Mesenchymal stem cell (in vitro differentiated cells and primary cell): ENCODE measurements around the gene AMELX.

Source experiments
- DNase-seq: peaks from one replicate; pipeline ENCODE4 v3.0.0-alpha.2; 2013
- H2AFZ ChIP-seq: one replicate; pipeline ENCODE4 v1.6.1; 2013; ENCODE audit warnings: low read depth, mild to moderate bottlenecking, control low read depth, inconsistent platforms, low read length, moderate library complexity
- H2AK5ac ChIP-seq: 2 replicates; pipeline ENCODE4 v1.6.1; 2013; ENCODE audit warnings: low read length, moderate library complexity, mild to moderate bottlenecking, inconsistent platforms; ENCODE audit not compliant: severe bottlenecking
- H2BK120ac ChIP-seq: one replicate; pipeline ENCODE4 v1.6.1; 2013; ENCODE audit warnings: low read depth, mild to moderate bottlenecking, inconsistent platforms, low read length, moderate library complexity
- H2BK12ac ChIP-seq, 2 experiments: one replicate each; pipeline ENCODE4 v1.6.1; 2013; ENCODE audit warnings: inconsistent platforms in 2 of 2, low read length in 2 of 2, mild to moderate bottlenecking in 2 of 2, moderate library complexity in 2 of 2, control low read depth in 1 of 2
- H2BK15ac ChIP-seq: one replicate; pipeline ENCODE4 v1.6.1; 2013; ENCODE audit warnings: mild to moderate bottlenecking, low read depth, inconsistent platforms; ENCODE audit not compliant: poor library complexity, severe bottlenecking
- H2BK5ac ChIP-seq: 2 replicates; pipeline ENCODE4 v1.6.1; 2013; ENCODE audit warnings: low read depth, mild to moderate bottlenecking, low read length, control low read depth, inconsistent platforms; ENCODE audit not compliant: poor library complexity, severe bottlenecking
- H3K14ac ChIP-seq, 2 experiments: one replicate each; pipeline ENCODE4 v1.6.1; 2013; ENCODE audit warnings: inconsistent platforms in 2 of 2, low read length in 2 of 2, control low read depth in 1 of 2, mild to moderate bottlenecking in 1 of 2, moderate library complexity in 1 of 2
- H3K18ac ChIP-seq, 2 experiments: one replicate each; pipeline ENCODE4 v1.6.1; 2013; ENCODE audit warnings: inconsistent platforms in 2 of 2, low read length in 2 of 2, control low read depth in 1 of 2, low read depth in 1 of 2, mild to moderate bottlenecking in 1 of 2
- H3K23ac ChIP-seq, 2 experiments: one replicate each; pipeline ENCODE4 v1.6.1; 2013; ENCODE audit warnings: inconsistent platforms in 2 of 2, low read length in 2 of 2, mild to moderate bottlenecking in 2 of 2, moderate library complexity in 2 of 2, control low read depth in 1 of 2
- H3K27ac ChIP-seq: 2 replicates; pipeline ENCODE4 v1.5.1; 2013; ENCODE audit warnings: mild to moderate bottlenecking, moderate library complexity, low read length, control low read depth, inconsistent platforms; ENCODE audit not compliant: poor library complexity, severe bottlenecking
- H3K27me3 ChIP-seq, 2 experiments: 2 replicates each; pipeline versions ENCODE4 v1.6.1 to v1.7.0; 2013; ENCODE audit warnings: low read length in 2 of 2, mild to moderate bottlenecking in 2 of 2, moderate library complexity in 2 of 2, control low read depth in 1 of 2, inconsistent platforms in 1 of 2; ENCODE audit not compliant: control insufficient read depth in 1 of 2, insufficient read depth in 1 of 2
- H3K36me3 ChIP-seq, 2 experiments: 2 replicates each; pipeline versions ENCODE4 v1.6.1 to v1.7.0; 2013; ENCODE audit warnings: low read length in 2 of 2, control low read depth in 1 of 2, inconsistent platforms in 1 of 2, low read depth in 1 of 2, mild to moderate bottlenecking in 1 of 2; ENCODE audit not compliant: insufficient read depth in 2 of 2, control insufficient read depth in 1 of 2
- H3K4ac ChIP-seq, 2 experiments: one replicate each; pipeline ENCODE4 v1.6.1; 2013; ENCODE audit warnings: inconsistent platforms in 2 of 2, low read length in 2 of 2, mild to moderate bottlenecking in 2 of 2, moderate library complexity in 2 of 2, control low read depth in 1 of 2, low read depth in 1 of 2
- H3K4me1 ChIP-seq: 2 replicates; pipeline ENCODE4 v1.6.1; 2013; ENCODE audit warnings: low read depth, low read length, control low read depth; ENCODE audit not compliant: control insufficient read depth, insufficient read depth
- H3K4me2 ChIP-seq: 2 replicates; pipeline ENCODE4 v1.6.1; 2013; ENCODE audit warnings: low read length, mild to moderate bottlenecking, inconsistent platforms; ENCODE audit not compliant: poor library complexity, severe bottlenecking
- H3K4me3 ChIP-seq, 2 experiments: 2 replicates each; pipeline versions ENCODE4 v1.5.1 to v1.7.0; 2013; ENCODE audit warnings: low read length in 2 of 2, mild to moderate bottlenecking in 2 of 2, control low read depth in 1 of 2, low read depth in 1 of 2; ENCODE audit not compliant: insufficient read depth in 1 of 2
- H3K79me1 ChIP-seq: replicated peaks from 2 replicates; pipeline ENCODE4 v1.6.1; 2013; ENCODE audit warnings: mild to moderate bottlenecking, control low read depth, low read length, inconsistent platforms; ENCODE audit not compliant: poor library complexity, severe bottlenecking
- H3K9ac ChIP-seq: 2 replicates; pipeline ENCODE4 v1.7.0; 2013; ENCODE audit warnings: mild to moderate bottlenecking, low read length, moderate library complexity
- H3K9me3 ChIP-seq: 2 replicates; pipeline ENCODE4 v1.7.0; 2013; ENCODE audit warnings: mild to moderate bottlenecking, low read length; ENCODE audit not compliant: control insufficient read depth
- H4K8ac ChIP-seq: one replicate; pipeline ENCODE4 v1.6.1; 2013; ENCODE audit warnings: inconsistent platforms, mild to moderate bottlenecking, low read length, moderate library complexity
- H4K91ac ChIP-seq: one replicate; pipeline ENCODE4 v1.6.1; 2013; ENCODE audit warnings: mild to moderate bottlenecking, low read length, inconsistent platforms
- WGBS: methylation state at CpG from one replicate; pipeline ENCODE4 v1.1.7; 2013; ENCODE audit warnings: mixed read lengths; 5-methylcytosine and 5-hydroxymethylcytosine counted together

AMELX gene

DNA sequence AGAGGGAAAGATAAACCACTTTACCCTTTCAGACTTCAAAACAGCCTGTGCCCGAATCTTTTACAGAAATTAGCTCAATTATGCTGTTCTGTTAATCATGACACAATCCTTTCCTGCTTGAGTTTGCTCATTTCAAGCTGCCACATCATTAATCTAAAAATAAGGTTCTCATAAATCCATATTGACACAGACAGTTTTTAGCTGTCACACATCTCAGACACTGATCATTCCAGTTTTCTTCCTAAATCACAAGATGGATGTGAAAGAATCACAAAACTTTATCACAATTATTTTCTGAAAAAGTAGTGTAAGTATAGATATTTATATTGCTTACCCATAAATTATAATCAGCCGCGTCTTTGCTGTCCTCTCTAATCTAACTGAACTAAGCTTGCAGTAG lies 27.9 kb upstream of the AMELX start:
- H3K79me1 ChIP-seq: no peaks in the 10 kb centered on the region

DNA sequence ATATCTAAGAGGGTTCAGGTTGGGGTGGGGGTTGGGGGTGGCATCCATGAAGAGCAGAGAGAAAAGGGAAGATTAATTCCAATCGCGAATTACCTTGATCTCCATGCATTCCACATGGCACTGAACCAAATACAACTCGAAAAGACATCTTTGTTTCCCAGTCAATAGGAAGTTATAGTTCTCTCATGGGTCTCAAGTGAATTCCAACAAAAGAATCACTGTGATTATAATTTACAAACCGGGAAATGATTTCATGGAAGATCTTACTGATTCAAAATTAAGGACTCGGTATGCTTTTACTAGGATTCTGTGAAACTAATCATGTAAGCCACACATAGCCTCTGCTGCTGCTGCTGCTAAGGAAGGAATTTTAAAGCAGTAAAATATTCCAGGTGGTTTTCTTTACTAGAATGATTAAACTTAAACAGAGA lies 26.6 kb upstream of the AMELX start:
- H2AFZ ChIP-seq: no peak overlapping the region
- no peak overlapping the region for H2BK15ac ChIP-seq
- no peak overlapping the region for H2BK5ac ChIP-seq
- H3K27me3 ChIP-seq: no peaks in the 10 kb centered on the region
- H2AK5ac ChIP-seq: no peak overlapping the region
- H3K4me2 ChIP-seq: no peak overlapping the region
- no CpG with 5 or more reads among the region's 5 CpGs for WGBS
- peak overlapping the region; percentile 79 for H3K9ac ChIP-seq
- H3K36me3 ChIP-seq: no peaks in the 10 kb centered on the region
- no peak overlapping the region for H3K4ac ChIP-seq
- H2BK12ac ChIP-seq: no peak overlapping the region
- no peak overlapping the region for H4K8ac ChIP-seq
- H3K23ac ChIP-seq: no peak overlapping the region
- no peak overlapping the region for H3K4me3 ChIP-seq
- H3K4me1 ChIP-seq: no peaks in the 10 kb centered on the region
- H3K18ac ChIP-seq: no peak overlapping the region
- no peak overlapping the region for H2BK120ac ChIP-seq
- no peak for DNase-seq
- no peak overlapping the region for H3K27ac ChIP-seq
- H3K79me1 ChIP-seq: no peaks in the 10 kb centered on the region
- H4K91ac ChIP-seq: no peak overlapping the region
- H3K9me3 ChIP-seq: no peaks in the 10 kb centered on the region
- H3K14ac ChIP-seq: no peak overlapping the region

More for the DNA sequence above, 27.9 kb upstream of the AMELX start:
- Histone ChIP-seq H3K23ac (no peak overlapping the region), H3K18ac (no peak overlapping the region), H2BK12ac (no peak overlapping the region), H2BK5ac (no peak overlapping the region), H3K36me3 (no peaks in the 10 kb centered on the region), H3K4me2 (no peak overlapping the region), H2AFZ (no peak overlapping the region), H4K8ac (no peak overlapping the region), H3K4me3 (peak overlapping the region in 1 of 2 experiments; percentile 42), H3K27ac (no peak overlapping the region), H3K4me1 (no peaks in the 10 kb centered on the region), H2BK120ac (no peak overlapping the region), H3K14ac (no peak overlapping the region), H3K9me3 (no peaks in the 10 kb centered on the region), H3K9ac (peak overlapping the region; percentile 79), H4K91ac (no peak overlapping the region), H2BK15ac (no peak overlapping the region), H3K27me3 (no peaks in the 10 kb centered on the region), H3K4ac (no peak overlapping the region), H2AK5ac (no peak overlapping the region)
- WGBS: 69% methylated on average over 1 of the region's 3 CpGs
- no peak for DNase-seq

DNA sequence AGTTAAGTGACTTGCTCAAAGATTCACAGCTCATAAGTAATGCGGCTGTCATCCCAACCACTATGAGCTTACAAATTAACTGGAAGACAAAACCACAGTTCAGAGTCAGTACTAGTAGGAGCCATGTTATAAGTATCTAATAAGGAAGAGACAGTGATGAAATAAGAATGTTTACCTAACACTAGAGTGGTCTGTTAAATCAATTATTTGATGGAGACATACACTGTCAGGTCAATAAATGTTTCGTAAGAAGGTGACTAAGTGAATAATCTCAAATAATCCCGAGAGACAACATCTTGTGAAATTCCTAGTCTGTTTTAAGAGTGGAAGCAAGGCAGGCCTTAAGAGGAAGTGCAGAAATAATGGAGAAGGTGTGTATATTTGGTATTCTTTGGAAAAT lies 25.8 kb upstream of the AMELX start:
- no peaks in the 10 kb centered on the region for H3K36me3 ChIP-seq
- no peak overlapping the region for H2AK5ac ChIP-seq
- H2AFZ ChIP-seq: no peak overlapping the region
- no peak overlapping the region for H2BK12ac ChIP-seq
- H3K4me1 ChIP-seq: no peaks in the 10 kb centered on the region
- H3K4me2 ChIP-seq: no peak overlapping the region
- no peak overlapping the region for H3K18ac ChIP-seq
- H2BK5ac ChIP-seq: no peak overlapping the region
- H3K14ac ChIP-seq: no peak overlapping the region
- H3K4me3 ChIP-seq: no peak overlapping the region
- no peak overlapping the region for H2BK120ac ChIP-seq
- 8% methylated on average over 2 of the region's 3 CpGs for WGBS
- H3K4ac ChIP-seq: no peak overlapping the region
- H3K27me3 ChIP-seq: no peaks in the 10 kb centered on the region
- no peak overlapping the region for H3K23ac ChIP-seq
- H3K27ac ChIP-seq: no peak overlapping the region
- no peaks in the 10 kb centered on the region for H3K9me3 ChIP-seq
- no peak overlapping the region for H4K91ac ChIP-seq
- DNase-seq: peak; percentile 46
- H2BK15ac ChIP-seq: no peak overlapping the region
- no peaks in the 10 kb centered on the region for H3K79me1 ChIP-seq
- no peak overlapping the region for H3K9ac ChIP-seq
- H4K8ac ChIP-seq: no peak overlapping the region

DNA sequence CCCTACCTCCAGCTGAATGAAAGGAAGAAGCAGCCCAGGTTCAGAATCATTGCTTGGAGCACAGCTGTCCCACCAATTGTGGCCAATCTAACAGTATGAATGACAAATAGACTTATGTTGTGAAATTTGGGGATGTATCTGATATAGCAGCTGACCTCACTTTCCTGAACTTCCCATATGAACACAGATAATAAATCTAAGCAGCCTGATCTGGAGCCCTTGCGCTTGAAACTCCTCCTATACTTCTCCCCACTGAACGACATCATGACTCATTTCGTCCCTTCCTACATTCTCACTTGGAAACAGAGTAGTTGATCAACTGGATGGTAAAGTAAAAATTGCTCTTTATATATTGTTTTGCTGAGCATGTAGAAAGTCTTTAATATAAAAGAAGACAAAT lies 24.2 kb upstream of the AMELX start:
- H3K4me2 ChIP-seq: no peak overlapping the region
- no peak overlapping the region for H3K14ac ChIP-seq
- no peak overlapping the region for H4K91ac ChIP-seq
- no peak overlapping the region for H3K9ac ChIP-seq
- H2BK5ac ChIP-seq: no peak overlapping the region
- H3K36me3 ChIP-seq: no peaks in the 10 kb centered on the region
- no peak overlapping the region for H3K23ac ChIP-seq
- H2AK5ac ChIP-seq: no peak overlapping the region
- H3K4me3 ChIP-seq: no peak overlapping the region
- H2AFZ ChIP-seq: no peak overlapping the region
- H3K27ac ChIP-seq: no peak overlapping the region
- no CpG with 5 or more reads among the region's 3 CpGs for WGBS
- H2BK12ac ChIP-seq: no peak overlapping the region
- H3K79me1 ChIP-seq: no peaks in the 10 kb centered on the region
- H3K4ac ChIP-seq: no peak overlapping the region
- H3K27me3 ChIP-seq: no peaks in the 10 kb centered on the region
- no peak overlapping the region for H3K18ac ChIP-seq
- DNase-seq: peak; percentile 50
- H3K9me3 ChIP-seq: no peaks in the 10 kb centered on the region
- no peak overlapping the region for H2BK120ac ChIP-seq
- no peaks in the 10 kb centered on the region for H3K4me1 ChIP-seq
- H2BK15ac ChIP-seq: no peak overlapping the region
- no peak overlapping the region for H4K8ac ChIP-seq
